Right lobe of liver (tissue), 4 donors: ENCODE measurements around the gene TMEM171.

Source experiments
- POLR2A ChIP-seq: fragments of 450-650 bp; IDR thresholded peaks from one replicate; pipeline ENCODE4 v1.6.1; 2017; ENCODE audit warnings: antibody characterized with exemption, mild to moderate bottlenecking
- TF ChIP-seq, protein P1 (sequence below), 4 donors: fragments of 200-600 bp in 3 of 4; fragments of 450-650 bp in 1 of 4; IDR thresholded peaks; one replicate each; pipeline versions ENCODE4 v1.5.1 to v1.8.0; 2016 to 2022; ENCODE audit warnings: antibody characterized with exemption in 4 of 4, mild to moderate bottlenecking in 2 of 4
- donor health status: DM: no; HTN: no; CAD: no.
- donor health status: DM: no; HTN: no; CAD: no.
- donor health status: DM: no; HTN: yes; CAD: no.

- TF ChIP-seq POLR2A, result no peak
- TF ChIP-seq, protein P1, sequence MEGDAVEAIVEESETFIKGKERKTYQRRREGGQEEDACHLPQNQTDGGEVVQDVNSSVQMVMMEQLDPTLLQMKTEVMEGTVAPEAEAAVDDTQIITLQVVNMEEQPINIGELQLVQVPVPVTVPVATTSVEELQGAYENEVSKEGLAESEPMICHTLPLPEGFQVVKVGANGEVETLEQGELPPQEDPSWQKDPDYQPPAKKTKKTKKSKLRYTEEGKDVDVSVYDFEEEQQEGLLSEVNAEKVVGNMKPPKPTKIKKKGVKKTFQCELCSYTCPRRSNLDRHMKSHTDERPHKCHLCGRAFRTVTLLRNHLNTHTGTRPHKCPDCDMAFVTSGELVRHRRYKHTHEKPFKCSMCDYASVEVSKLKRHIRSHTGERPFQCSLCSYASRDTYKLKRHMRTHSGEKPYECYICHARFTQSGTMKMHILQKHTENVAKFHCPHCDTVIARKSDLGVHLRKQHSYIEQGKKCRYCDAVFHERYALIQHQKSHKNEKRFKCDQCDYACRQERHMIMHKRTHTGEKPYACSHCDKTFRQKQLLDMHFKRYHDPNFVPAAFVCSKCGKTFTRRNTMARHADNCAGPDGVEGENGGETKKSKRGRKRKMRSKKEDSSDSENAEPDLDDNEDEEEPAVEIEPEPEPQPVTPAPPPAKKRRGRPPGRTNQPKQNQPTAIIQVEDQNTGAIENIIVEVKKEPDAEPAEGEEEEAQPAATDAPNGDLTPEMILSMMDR (IDR thresholded peaks at IDR 0.05), result no peak
These were observed 31.5 kb downstream of the TMEM171 start for GRCh38 chr5:73151766-73152410.
